Measurements from ENCODE around the gene UNC93A. TPM values are rescaled to one million over a fixed set of nuclear protein-coding genes. Genes with fewer than 3 reads are reported as not detected.

UNC93A gene
- total RNA-seq, 1 donor from 2014 or later, result not detected

- intact Hi-C loops (cut with DNase I), result no loop called here
- no peak for ATAC-seq (ENCODE audit: poor library complexity)
- DNase-seq, result no peak
These were observed 647 bp downstream of the UNC93A start for GRCh38 chr6:167291623-167292300.

GRCh38 chr6:167292301-167293087 lies 1.4 kb downstream of the UNC93A start:
- intact Hi-C loops (cut with DNase I), result no loop called here
- ATAC-seq (ENCODE audit: poor library complexity) (no peak), DNase-seq (no peak)

DNA sequence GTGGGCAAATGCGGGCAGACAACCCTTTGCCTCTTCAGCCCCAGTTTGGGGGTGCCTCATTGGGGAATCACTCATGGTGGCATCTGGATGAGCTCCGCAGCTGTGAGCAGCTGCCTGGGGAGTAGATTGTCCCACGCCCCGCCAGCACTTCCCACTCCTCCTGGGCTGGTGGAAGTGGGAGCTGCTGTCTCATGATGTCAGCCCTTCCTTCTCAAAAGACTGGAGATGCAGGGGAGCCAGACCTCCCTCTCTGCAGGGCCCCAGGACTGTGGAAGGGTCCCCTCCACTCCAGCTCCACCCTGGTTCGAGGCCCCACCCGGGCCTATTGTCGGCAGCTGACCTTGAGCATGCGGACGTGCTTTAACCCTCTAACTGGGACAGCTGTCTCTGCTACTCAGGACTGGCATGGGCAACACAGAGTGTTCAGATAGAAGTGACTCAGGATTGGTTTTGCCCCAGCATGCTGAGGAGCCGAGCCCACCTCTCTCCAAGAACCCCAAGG lies 2.0 kb downstream of the UNC93A start:
- intact Hi-C loops (cut with DNase I), result no loop called here
- no peak for ATAC-seq (ENCODE audit: poor library complexity)

GRCh38 chr6:167293590-167294091 lies 2.5 kb downstream of the UNC93A start:
- DNase-seq, result no peak
- intact Hi-C loops (cut with DNase I), result no loop called here
- ATAC-seq (ENCODE audit: poor library complexity), result no peak

More for the DNA sequence above, 2.0 kb downstream of the UNC93A start:
- no peak for DNase-seq

GRCh38 chr6:167294241-167294640 lies 3.1 kb downstream of the UNC93A start:
- intact Hi-C loops (cut with DNase I), result no loop called here
- ATAC-seq (ENCODE audit: poor library complexity), result no peak

DNA sequence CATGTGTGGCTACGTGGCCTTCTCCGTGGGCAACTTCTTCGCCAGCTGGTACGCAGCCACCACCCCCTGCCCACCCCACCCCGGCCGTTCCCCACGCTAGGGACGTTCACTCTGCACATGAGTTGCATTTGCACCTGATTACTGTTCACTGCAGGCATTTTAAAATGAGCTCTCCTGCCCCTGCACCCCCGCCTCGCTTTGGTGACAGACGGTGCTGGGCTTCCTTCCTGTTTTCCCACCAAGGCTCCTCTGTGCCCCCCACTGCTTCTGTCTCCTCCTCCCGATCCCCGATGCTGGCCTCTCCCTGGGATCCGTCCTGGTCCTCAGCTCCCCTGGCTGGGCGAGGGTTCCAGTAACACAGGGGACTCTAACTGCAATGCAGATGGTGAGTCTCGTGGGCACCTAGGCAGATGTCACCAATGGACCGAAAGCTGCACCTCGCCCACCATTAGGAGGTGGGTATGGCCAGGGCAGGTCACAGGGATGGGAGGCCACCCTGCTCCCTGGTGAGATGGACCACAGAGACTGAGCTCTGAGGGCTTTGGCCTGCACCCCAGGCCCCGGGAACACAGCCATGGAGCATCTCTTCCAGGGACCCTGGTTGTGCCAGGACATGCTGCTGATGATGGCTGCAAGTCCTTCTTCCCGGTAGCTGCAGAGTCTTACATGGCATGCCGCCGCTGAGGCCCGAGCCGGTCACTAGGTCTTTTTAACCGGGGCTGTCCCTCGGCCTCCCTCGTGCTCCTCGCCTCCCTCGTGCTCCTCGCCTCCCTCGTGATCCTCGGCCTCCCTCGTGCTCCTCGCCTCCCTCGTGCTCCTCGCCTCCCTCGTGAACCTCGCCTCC lies 3.8 kb downstream of the UNC93A start:
- DNase-seq (no peak), ATAC-seq (ENCODE audit: poor library complexity) (no peak)
- intact Hi-C loops (cut with DNase I), result no loop called here

More at GRCh38 chr6:167294241-167294640, 3.1 kb downstream of the UNC93A start:
- no peak for DNase-seq

DNA sequence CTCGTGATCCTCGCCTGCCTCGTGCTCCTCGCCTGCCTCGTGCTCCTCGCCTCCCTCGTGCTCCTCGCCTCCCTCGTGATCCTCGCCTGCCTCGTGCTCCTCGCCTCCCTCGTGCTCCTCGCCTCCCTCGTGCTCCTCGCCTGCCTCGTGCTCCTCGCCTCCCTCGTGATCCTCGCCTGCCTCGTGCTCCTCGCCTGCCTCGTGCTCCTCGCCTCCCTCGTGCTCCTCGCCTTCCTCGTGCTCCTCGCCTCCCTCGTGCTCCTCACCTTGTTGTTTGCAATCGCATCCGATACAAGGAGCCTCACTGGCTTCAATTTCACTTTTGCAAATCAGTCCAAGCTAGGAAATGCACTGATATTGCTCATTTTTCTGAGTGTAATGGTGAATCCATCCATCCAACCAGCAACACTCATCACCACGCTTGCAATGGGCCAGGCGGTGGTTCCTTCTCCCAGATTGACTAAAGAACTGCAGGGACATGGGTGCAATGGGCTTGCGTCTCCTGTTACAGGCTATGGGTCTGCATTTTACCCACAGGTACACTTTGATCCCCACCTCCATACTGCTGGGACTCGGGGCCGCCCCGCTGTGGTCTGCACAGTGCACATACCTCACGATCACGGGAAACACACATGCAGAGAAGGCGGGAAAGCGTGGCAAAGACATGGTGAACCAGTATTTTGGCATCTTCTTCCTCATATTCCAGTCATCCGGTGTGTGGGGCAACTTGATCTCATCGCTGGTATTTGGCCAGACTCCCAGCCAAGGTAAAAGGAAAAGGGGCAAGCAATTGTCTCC lies 4.6 kb downstream of the UNC93A start:
- ATAC-seq (ENCODE audit: poor library complexity), result no peak
- intact Hi-C loops (cut with DNase I), result no loop called here

DNA sequence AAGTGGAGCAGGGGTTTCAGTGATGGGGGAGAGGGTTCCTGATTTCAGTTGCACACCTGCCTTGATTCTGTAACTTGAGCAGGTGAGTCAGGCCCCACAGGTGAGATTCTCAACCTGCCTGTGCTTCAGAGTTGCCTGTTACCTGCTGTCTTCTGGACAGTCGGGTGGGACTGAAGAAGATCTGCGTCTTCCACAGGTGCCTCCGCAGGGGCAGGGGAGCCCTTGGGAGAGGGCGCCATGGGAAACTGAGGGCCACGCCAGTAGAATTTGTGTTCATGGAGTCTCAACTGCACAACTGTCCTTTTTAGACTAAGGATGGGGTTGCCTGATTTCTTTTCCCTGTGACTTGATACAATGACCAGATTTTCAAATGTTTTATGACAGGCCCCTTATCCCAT lies 5.2 kb downstream of the UNC93A start:
- no peak for DNase-seq
- intact Hi-C loops (cut with DNase I), result no loop called here
- no peak for ATAC-seq (ENCODE audit: poor library complexity)

More for the DNA sequence above, 4.6 kb downstream of the UNC93A start:
- DNase-seq, result no peak

- intact Hi-C loops (cut with DNase I), result no loop called here
- ATAC-seq (ENCODE audit: poor library complexity) (no peak), DNase-seq (no peak)
These were observed 5.8 kb downstream of the UNC93A start for GRCh38 chr6:167296902-167297301.

DNA sequence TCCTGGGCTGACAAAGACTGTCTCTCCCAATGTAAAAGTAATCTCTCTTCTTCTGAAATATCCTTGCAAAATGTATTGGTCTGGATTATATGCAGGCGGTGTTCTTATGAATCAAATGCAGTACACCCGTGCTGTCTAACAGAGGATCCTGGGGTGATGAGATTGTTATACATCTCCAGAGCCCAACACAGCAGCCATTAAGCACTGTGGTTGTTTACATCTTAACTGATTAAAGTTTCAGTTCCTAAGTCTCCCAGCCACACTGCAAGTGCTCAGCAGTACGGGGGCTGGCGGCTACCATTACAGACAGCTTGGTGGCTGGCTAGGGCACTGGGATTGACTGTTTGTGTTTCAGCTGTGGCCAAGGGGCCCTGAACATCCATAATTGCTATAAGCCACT lies 7.0 kb downstream of the UNC93A start:
- intact Hi-C loops (cut with DNase I), result no loop called here
- DNase-seq, result no peak
- ATAC-seq (ENCODE audit: poor library complexity), result no peak

GRCh38 chr6:167299641-167300308 lies 8.7 kb downstream of the UNC93A start:
- DNase-seq (no peak), ATAC-seq (ENCODE audit: poor library complexity) (no peak)
- intact Hi-C loops (cut with DNase I), result no loop called here

DNA sequence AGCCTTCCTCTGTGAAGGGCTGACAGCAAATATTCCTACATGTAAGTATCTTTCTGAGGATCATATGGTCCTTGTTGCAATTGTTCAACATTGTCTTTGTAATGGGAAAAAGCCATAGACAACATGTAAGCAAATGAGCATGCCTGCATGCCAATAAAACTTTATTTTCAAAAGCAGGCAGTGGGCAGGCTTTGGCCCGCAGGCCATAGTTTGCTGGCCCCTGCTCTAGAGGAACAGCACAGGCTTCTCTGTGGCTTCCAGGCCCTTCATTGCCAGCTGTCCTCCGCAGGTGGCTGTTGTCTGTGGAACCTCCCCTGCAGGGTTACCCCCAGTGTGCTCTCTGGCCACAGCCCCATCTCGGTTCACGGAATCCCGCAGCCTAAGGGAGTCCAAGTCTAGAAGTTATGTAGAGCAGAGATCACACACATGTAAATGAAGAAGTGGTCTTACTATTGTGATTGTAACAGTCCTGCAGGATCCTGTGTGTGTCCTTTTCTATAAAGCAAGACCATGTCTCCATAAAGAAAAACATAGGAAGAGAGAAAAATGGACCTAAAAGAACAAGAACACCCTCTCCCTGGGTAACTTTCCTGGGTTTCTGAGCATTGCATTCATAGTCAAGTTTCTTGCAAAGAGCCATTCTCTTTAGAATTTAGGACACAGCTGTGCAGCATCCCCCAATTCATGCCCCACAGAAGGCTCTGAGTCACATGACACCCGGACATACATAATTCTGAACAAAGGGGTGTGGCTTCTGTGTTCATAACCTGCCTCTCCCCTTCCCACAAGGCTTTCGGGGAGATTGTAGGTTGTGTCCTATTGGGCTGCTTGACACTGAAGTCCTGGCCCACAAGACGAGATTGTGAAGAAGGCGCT lies 10.0 kb downstream of the UNC93A start:
- DNase-seq (no peak), ATAC-seq (ENCODE audit: poor library complexity) (no peak)
- intact Hi-C loops (cut with DNase I), result no loop called here

GRCh38 chr6:167302074-167302473 lies 11.0 kb downstream of the UNC93A start:
- DNase-seq, result no peak
- no peak for ATAC-seq (ENCODE audit: poor library complexity)
- intact Hi-C loops (cut with DNase I), result no loop called here

- DNase-seq, result no peak
- ATAC-seq (ENCODE audit: poor library complexity), result no peak
- intact Hi-C loops (cut with DNase I), result no loop called here
These were observed 11.7 kb downstream of the UNC93A start for GRCh38 chr6:167302796-167303195.

GRCh38 chr6:167303675-167304625 lies 12.8 kb downstream of the UNC93A start:
- no peak for ATAC-seq (ENCODE audit: poor library complexity)
- intact Hi-C loops (cut with DNase I), result no loop called here
- no peak for DNase-seq

DNA sequence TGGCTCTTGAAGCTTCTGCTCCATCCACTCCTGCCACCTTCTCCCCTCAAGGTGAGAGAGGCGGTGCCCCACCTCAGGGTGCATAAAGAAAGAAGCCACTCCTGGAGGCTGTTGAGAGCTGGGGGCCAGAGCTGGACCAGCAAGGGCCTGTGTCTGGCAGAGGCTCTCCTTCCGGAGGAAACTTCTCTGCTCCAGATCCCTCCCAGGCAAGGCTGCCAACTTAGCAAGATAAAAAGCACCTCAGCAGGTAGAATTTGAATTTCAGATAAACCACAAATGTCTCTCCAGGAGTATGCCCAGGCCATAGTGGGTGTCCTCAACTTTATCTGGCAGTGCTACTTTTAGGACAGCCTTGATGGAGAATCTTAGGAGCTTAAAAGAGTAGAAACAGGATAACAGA lies 13.8 kb downstream of the UNC93A start:
- ATAC-seq (ENCODE audit: poor library complexity) (no peak), DNase-seq (no peak)
- intact Hi-C loops (cut with DNase I), result no loop called here

Measured in Right ventricle myocardium superior (tissue), 1 donor.